AG09309 (cell line): ENCODE results near the gene PPFIA1.

Experiments
- DNase-seq: peaks from one replicate; pipeline ENCODE4 v3.0.0-alpha.2; 2010; ENCODE audit warnings: low read depth
- H3K4me3 ChIP-seq: 2 replicates; pipeline ENCODE4 v1.5.1; 2011; ENCODE audit warnings: mild to moderate bottlenecking, low read depth, low read length, moderate library complexity; ENCODE audit not compliant: control insufficient read depth
- CTCF ChIP-seq: IDR thresholded peaks from 2 replicates; pipeline ENCODE4 v1.5.1; 2011; ENCODE audit warnings: mild to moderate bottlenecking, low read depth, low read length, inconsistent platforms; ENCODE audit not compliant: insufficient read depth, control insufficient read depth; ENCODE audit errors: missing control alignments

Gene PPFIA1

GRCh38 chr11:70230151-70230839 is 40.2 kb upstream of the PPFIA1 start:
- DNase-seq = no peak
- no peak overlapping the region for H3K4me3 ChIP-seq
- TF ChIP-seq CTCF = no peak

- DNase-seq = no peak
- H3K4me3 ChIP-seq = no peak overlapping the region
- TF ChIP-seq CTCF = no peak
Observed at GRCh38 chr11:70230840-70231710, 39.4 kb upstream of the PPFIA1 start.

- DNase-seq = no peak
- H3K4me3 ChIP-seq = no peak overlapping the region
- TF ChIP-seq CTCF = no peak
Observed at GRCh38 chr11:70233034-70233433, 37.5 kb upstream of the PPFIA1 start.

GRCh38 chr11:70233511-70233934 is 37.0 kb upstream of the PPFIA1 start:
- no peak for TF ChIP-seq CTCF
- peak; percentile 45 for DNase-seq
- H3K4me3 ChIP-seq = no peak overlapping the region

GRCh38 chr11:70233962-70234361 is 36.5 kb upstream of the PPFIA1 start:
- no peak for TF ChIP-seq CTCF
- H3K4me3 ChIP-seq = no peak overlapping the region
- DNase-seq = no peak

GRCh38 chr11:70240337-70240736 is 30.2 kb upstream of the PPFIA1 start:
- no peak overlapping the region for H3K4me3 ChIP-seq
- TF ChIP-seq CTCF = no peak
- DNase-seq = no peak
